ENCODE results near the gene TUBD1. TPM values are rescaled to one million over a fixed set of nuclear protein-coding genes. Genes with fewer than 3 reads are reported as not detected.
A peak's percentile ranks its signal among the peaks of the same experiment; 100 is the strongest.

TUBD1 gene
- total and polyA plus RNA-seq, 2 of the 13 experiments (the other 11 are each of a cell fraction or from before 2014, with no cell fraction given) = 18.2 to 25.9 TPM

DNA sequence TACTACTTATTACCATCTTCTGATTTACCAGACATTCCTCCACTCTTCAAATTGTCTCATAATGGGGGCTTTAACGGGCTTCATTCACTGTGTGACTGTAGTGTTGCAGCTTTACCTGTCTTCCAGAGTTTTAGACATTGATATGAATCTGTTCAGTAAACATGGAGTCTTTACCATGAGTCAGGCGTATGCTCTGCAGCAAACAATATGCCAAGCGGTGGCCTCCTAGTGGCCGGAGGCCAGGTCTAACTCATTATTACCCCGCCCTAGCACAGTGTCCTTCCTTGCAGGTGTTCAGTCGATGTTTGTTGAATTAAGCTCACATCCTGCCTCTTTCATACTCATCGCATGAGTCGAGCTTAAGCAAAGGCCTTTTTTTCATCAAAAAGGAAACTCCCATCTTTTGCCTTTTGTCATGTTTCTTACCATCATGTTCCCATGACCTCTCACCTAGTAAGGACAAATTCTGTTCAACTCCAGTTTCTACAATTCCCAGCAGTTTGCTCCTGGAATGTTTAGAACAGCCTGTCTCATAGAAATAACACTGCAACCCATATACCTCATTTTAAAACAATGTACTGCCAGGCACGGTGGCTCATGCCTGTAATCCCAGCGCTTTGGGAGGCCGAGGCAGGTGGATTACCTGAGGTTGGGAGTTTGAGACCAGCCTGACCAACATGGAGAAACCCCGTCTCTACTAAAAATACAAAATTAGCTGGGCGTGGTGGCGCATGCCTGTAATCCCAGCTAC, 39.4 kb downstream of the TUBD1 start (continued):
- TF ChIP-seq, protein P1, sequence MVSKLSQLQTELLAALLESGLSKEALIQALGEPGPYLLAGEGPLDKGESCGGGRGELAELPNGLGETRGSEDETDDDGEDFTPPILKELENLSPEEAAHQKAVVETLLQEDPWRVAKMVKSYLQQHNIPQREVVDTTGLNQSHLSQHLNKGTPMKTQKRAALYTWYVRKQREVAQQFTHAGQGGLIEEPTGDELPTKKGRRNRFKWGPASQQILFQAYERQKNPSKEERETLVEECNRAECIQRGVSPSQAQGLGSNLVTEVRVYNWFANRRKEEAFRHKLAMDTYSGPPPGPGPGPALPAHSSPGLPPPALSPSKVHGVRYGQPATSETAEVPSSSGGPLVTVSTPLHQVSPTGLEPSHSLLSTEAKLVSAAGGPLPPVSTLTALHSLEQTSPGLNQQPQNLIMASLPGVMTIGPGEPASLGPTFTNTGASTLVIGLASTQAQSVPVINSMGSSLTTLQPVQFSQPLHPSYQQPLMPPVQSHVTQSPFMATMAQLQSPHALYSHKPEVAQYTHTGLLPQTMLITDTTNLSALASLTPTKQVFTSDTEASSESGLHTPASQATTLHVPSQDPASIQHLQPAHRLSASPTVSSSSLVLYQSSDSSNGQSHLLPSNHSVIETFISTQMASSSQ (IDR thresholded peaks at IDR 0.05; ENCODE audit: low read depth) = peak; percentile 74
- TF ChIP-seq, protein P1 (CRISPR knock-in tag; IDR thresholded peaks at IDR 0.05; ENCODE audit: borderline replicate concordance) = peak; percentile 85; the same call in 1 of the 2 replicates
- TF ChIP-seq ZNF782 (CRISPR knock-in tag; IDR thresholded peaks at IDR 0.05; ENCODE audit: borderline replicate concordance) (no peak), REXO4 (CRISPR knock-in tag; IDR thresholded peaks at IDR 0.05; ENCODE audit: borderline replicate concordance) (no peak), KMT2B (CRISPR knock-in tag; IDR thresholded peaks at IDR 0.05) (peak; percentile 62), EEA1 (CRISPR knock-in tag; IDR thresholded peaks at IDR 0.05; ENCODE audit: borderline replicate concordance) (no peak), HMGXB3 (CRISPR knock-in tag; IDR thresholded peaks at IDR 0.05; ENCODE audit: borderline replicate concordance) (peak; percentile 69; the same call in 1 of the 2 replicates), ZNF180 (CRISPR knock-in tag; IDR thresholded peaks at IDR 0.05; ENCODE audit: borderline replicate concordance, low read depth) (no peak), FOXJ3 (CRISPR knock-in tag; IDR thresholded peaks at IDR 0.05; ENCODE audit: borderline replicate concordance) (peak; percentile 94), SMAD1 (CRISPR knock-in tag; IDR thresholded peaks at IDR 0.05; ENCODE audit: borderline replicate concordance, low read depth) (0 out of 2 replicates have a peak, but pooled peaks have one; percentile 2), GPN1 (CRISPR knock-in tag; IDR thresholded peaks at IDR 0.05; ENCODE audit: borderline replicate concordance) (no peak), ZNF749 (CRISPR knock-in tag; IDR thresholded peaks at IDR 0.05; ENCODE audit: borderline replicate concordance) (peak; percentile 61; the same call in 1 of the 2 replicates), MAZ (IDR thresholded peaks at IDR 0.05; ENCODE audit: borderline replicate concordance, low read depth, low read length) (peak; percentile 62), MAZ (CRISPR knock-in tag; IDR thresholded peaks at IDR 0.05; ENCODE audit: low read depth) (no peak), TBP (CRISPR knock-in tag; IDR thresholded peaks at IDR 0.05) (no peak), ZNF263 (CRISPR knock-in tag; IDR thresholded peaks at IDR 0.05) (no peak; the same call in 1 of the 2 replicates), ZNF251 (CRISPR knock-in tag; IDR thresholded peaks at IDR 0.05) (no peak), EED (CRISPR knock-in tag; IDR thresholded peaks at IDR 0.05) (no peak), CEBPB (IDR thresholded peaks at IDR 0.05; ENCODE audit: borderline replicate concordance, low read depth, low read length) (no peak), IRF2 (CRISPR knock-in tag; IDR thresholded peaks at IDR 0.05) (peak; percentile 97), ATAD3A (CRISPR knock-in tag; IDR thresholded peaks at IDR 0.05) (no peak), TBX2 (CRISPR knock-in tag; IDR thresholded peaks at IDR 0.05; ENCODE audit: borderline replicate concordance) (peak; percentile 93)
